HG02943 (cell line): Measurements from ENCODE around the gene OTUB2.

ENCODE experiments used
- ATAC-seq: cut with Tn5 transposase; IDR thresholded peaks from one replicate; pipeline ENCODE4 v1.9.1; 2021; ENCODE audit warnings: mild to moderate bottlenecking, low read depth, moderate library complexity; ENCODE audit not compliant: unreplicated experiment

The OTUB2 gene

GRCh38 chr14:93996130-93996695, 29.9 kb upstream of the OTUB2 start:
- ATAC-seq = no peak

- no peak for ATAC-seq
These were observed 29.1 kb upstream of the OTUB2 start, which contains the start of gene CCDC197 for GRCh38 chr14:93997082-93997481. Gene CCDC197, plus strand, starts transcription at chr14:93997301. Its CDS starts 831 bp downstream, at chr14:93998132.

GRCh38 chr14:93997916-93998870, 27.9 kb upstream of the OTUB2 start:
- no peak for ATAC-seq

- no peak for ATAC-seq
These were observed 27.2 kb upstream of the OTUB2 start for GRCh38 chr14:93998871-93999403.

GRCh38 chr14:93999573-93999972, 26.6 kb upstream of the OTUB2 start:
- ATAC-seq = no peak

- no peak for ATAC-seq
These were observed 25.9 kb upstream of the OTUB2 start for GRCh38 chr14:94000267-94000666.

GRCh38 chr14:94001016-94001415, 25.1 kb upstream of the OTUB2 start:
- no peak for ATAC-seq

- no peak for ATAC-seq
These were observed 24.4 kb upstream of the OTUB2 start for GRCh38 chr14:94001501-94002396.

- no peak for ATAC-seq
These were observed 22.7 kb upstream of the OTUB2 start for GRCh38 chr14:94003397-94003796.

GRCh38 chr14:94004015-94004414, 22.1 kb upstream of the OTUB2 start:
- ATAC-seq = no peak

GRCh38 chr14:94005324-94006073, 20.6 kb upstream of the OTUB2 start:
- no peak for ATAC-seq

- no peak for ATAC-seq
These were observed 17.9 kb upstream of the OTUB2 start for GRCh38 chr14:94008234-94008633.

- ATAC-seq = no peak
These were observed 16.4 kb upstream of the OTUB2 start for GRCh38 chr14:94009767-94010166.

- no peak for ATAC-seq
These were observed 15.5 kb upstream of the OTUB2 start for GRCh38 chr14:94010625-94011024.

- ATAC-seq = no peak
These were observed 14.3 kb upstream of the OTUB2 start for GRCh38 chr14:94011795-94012194.

GRCh38 chr14:94014382-94014781, 11.8 kb upstream of the OTUB2 start:
- no peak for ATAC-seq

GRCh38 chr14:94015223-94015622, 10.9 kb upstream of the OTUB2 start:
- no peak for ATAC-seq

- ATAC-seq = no peak
These were observed 9.6 kb upstream of the OTUB2 start for GRCh38 chr14:94016446-94016976.

GRCh38 chr14:94018308-94018707, 7.8 kb upstream of the OTUB2 start:
- ATAC-seq = no peak

GRCh38 chr14:94019329-94019728, 6.8 kb upstream of the OTUB2 start:
- ATAC-seq = no peak
